ENCODE data around the gene PPP2R5B. TPM values are rescaled to one million over a fixed set of nuclear protein-coding genes. Genes with fewer than 3 reads are reported as not detected.
A peak's percentile ranks its signal among the peaks of the same experiment; 100 is the strongest.

The PPP2R5B gene
- total RNA-seq, 1 donor from 2014 or later = 5.7 TPM

- Mint-ChIP-seq H3K4me1 (peaks cover 27% of the 10 kb centered on the region), H3K36me3 (peaks cover 5% of the 10 kb centered on the region), H3K4me3 (no peak overlapping the region), H3K27me3 (ENCODE audit: insufficient read depth, low read depth) (peaks cover 7% of the 10 kb centered on the region), H3K9me3 (no peaks in the 10 kb centered on the region), H3K27ac (no peak overlapping the region)
- Histone ChIP-seq H3K79me2 (ENCODE audit: low read depth) (no peaks in the 10 kb centered on the region), H3K27me3 (no peaks in the 10 kb centered on the region), H3K4me1 (peaks cover 13% of the 10 kb centered on the region), H3K4me2 (no peak overlapping the region), H3K27ac (no peak overlapping the region), H3F3A (ENCODE audit: low read depth) (peaks cover 13% of the 10 kb centered on the region), H3K4me3 (no peak overlapping the region), H4K20me1 (ENCODE audit: low read depth) (no peaks in the 10 kb centered on the region), H2AFZ (replicated peaks) (no peak overlapping the region), H3K9me3 (ENCODE audit: low read depth) (no peaks in the 10 kb centered on the region), H3K36me3 (no peaks in the 10 kb centered on the region), H3K9ac (no peak overlapping the region)
- no peak for TF ChIP-seq EZH2phosphoT487 (IDR thresholded peaks at IDR 0.05)
- TF ChIP-seq, protein P1, sequence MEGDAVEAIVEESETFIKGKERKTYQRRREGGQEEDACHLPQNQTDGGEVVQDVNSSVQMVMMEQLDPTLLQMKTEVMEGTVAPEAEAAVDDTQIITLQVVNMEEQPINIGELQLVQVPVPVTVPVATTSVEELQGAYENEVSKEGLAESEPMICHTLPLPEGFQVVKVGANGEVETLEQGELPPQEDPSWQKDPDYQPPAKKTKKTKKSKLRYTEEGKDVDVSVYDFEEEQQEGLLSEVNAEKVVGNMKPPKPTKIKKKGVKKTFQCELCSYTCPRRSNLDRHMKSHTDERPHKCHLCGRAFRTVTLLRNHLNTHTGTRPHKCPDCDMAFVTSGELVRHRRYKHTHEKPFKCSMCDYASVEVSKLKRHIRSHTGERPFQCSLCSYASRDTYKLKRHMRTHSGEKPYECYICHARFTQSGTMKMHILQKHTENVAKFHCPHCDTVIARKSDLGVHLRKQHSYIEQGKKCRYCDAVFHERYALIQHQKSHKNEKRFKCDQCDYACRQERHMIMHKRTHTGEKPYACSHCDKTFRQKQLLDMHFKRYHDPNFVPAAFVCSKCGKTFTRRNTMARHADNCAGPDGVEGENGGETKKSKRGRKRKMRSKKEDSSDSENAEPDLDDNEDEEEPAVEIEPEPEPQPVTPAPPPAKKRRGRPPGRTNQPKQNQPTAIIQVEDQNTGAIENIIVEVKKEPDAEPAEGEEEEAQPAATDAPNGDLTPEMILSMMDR (IDR thresholded peaks at IDR 0.05) = no peak
- DNase-seq (ENCODE audit: low spot score) = no peak
Measured at GRCh38 chr11:64934682-64935358, 10.3 kb downstream of the PPP2R5B start.

GRCh38 chr11:64935359-64936081, 11.0 kb downstream of the PPP2R5B start, which contains the start of gene GPHA2:
Gene GPHA2, minus strand, starts transcription at chr11:64935893. Its CDS starts 433 bp downstream, at chr11:64935460.
- Histone ChIP-seq H3K36me3 (no peaks in the 10 kb centered on the region), H2AFZ (replicated peaks) (peak within 1 kb of the TSS; percentile 50), H3K79me2 (ENCODE audit: low read depth) (no peaks in the 10 kb centered on the region), H4K20me1 (ENCODE audit: low read depth) (no peaks in the 10 kb centered on the region), H3K27ac (no peak within 1 kb of the TSS), H3K9me3 (ENCODE audit: low read depth) (no peaks in the 10 kb centered on the region), H3K27me3 (no peaks in the 10 kb centered on the region), H3K9ac (no peak within 1 kb of the TSS), H3K4me2 (peak within 1 kb of the TSS; percentile 65), H3K4me3 (peak within 1 kb of the TSS; percentile 29), H3F3A (ENCODE audit: low read depth) (peaks cover 13% of the 10 kb centered on the region), H3K4me1 (peaks cover 13% of the 10 kb centered on the region)
- Mint-ChIP-seq H3K4me3 (peak within 1 kb of the TSS; percentile 50), H3K9me3 (no peaks in the 10 kb centered on the region), H3K36me3 (peaks cover 5% of the 10 kb centered on the region), H3K27me3 (ENCODE audit: insufficient read depth, low read depth) (peaks cover 7% of the 10 kb centered on the region), H3K4me1 (peaks cover 27% of the 10 kb centered on the region), H3K27ac (peak within 1 kb of the TSS; percentile 72)
- TF ChIP-seq EZH2phosphoT487 (IDR thresholded peaks at IDR 0.05) (no peak), EZH2 (IDR thresholded peaks at IDR 0.05) (no peak)
- TF ChIP-seq, protein P1 (IDR thresholded peaks at IDR 0.05) = no peak
- DNase-seq (ENCODE audit: low spot score) = peak; percentile 82

GRCh38 chr11:64936539-64936938, 12.1 kb downstream of the PPP2R5B start:
- Mint-ChIP-seq H3K9me3 (no peaks in the 10 kb centered on the region), H3K27ac (no peak overlapping the region), H3K4me1 (peaks cover 27% of the 10 kb centered on the region), H3K36me3 (peaks cover 5% of the 10 kb centered on the region), H3K27me3 (ENCODE audit: insufficient read depth, low read depth) (peaks cover 7% of the 10 kb centered on the region), H3K4me3 (no peak overlapping the region)
- Histone ChIP-seq H3K27ac (no peak overlapping the region), H3K36me3 (no peaks in the 10 kb centered on the region), H3K79me2 (ENCODE audit: low read depth) (no peaks in the 10 kb centered on the region), H3K9me3 (ENCODE audit: low read depth) (no peaks in the 10 kb centered on the region), H3F3A (ENCODE audit: low read depth) (peaks cover 13% of the 10 kb centered on the region), H2AFZ (replicated peaks) (no peak overlapping the region), H4K20me1 (ENCODE audit: low read depth) (no peaks in the 10 kb centered on the region), H3K4me1 (peaks cover 13% of the 10 kb centered on the region), H3K4me3 (no peak overlapping the region), H3K27me3 (no peaks in the 10 kb centered on the region), H3K4me2 (peak overlapping the region; percentile 65), H3K9ac (no peak overlapping the region)
- no peak for TF ChIP-seq EZH2 (IDR thresholded peaks at IDR 0.05)
- no peak for TF ChIP-seq EZH2phosphoT487 (IDR thresholded peaks at IDR 0.05)
- TF ChIP-seq, protein P1 (IDR thresholded peaks at IDR 0.05) = no peak
- no peak for DNase-seq (ENCODE audit: low spot score)
